Omental fat pad (tissue), 4 donors: ENCODE measurements around the gene TMEM181. TPM values are rescaled to one million over a fixed set of nuclear protein-coding genes. Genes with fewer than 3 reads are reported as not detected.

Experiments used
- ATAC-seq: fragments of 150-250 bp; one replicate; pipeline ENCODE4 v1.9.1; 2016; ENCODE audit warnings: mild to moderate bottlenecking, moderate library complexity; ENCODE audit not compliant: low FRiP score
- DNase-seq: peaks from one replicate; pipeline ENCODE4 v3.0.0-alpha.2; 2019; ENCODE audit warnings: low spot score
- CTCF ChIP-seq, 3 donors: fragments of 450-650 bp; IDR thresholded peaks; one replicate each; pipeline ENCODE4 v1.5.1; 2016 to 2017; ENCODE audit warnings: antibody characterized with exemption in 3 of 3, mild to moderate bottlenecking in 3 of 3, moderate library complexity in 2 of 3
- total RNA-seq, 4 donors: library from RNA; depleted of rRNA; stranded (reverse); fragments of >200 nt; gene quantifications; one replicate each; pipeline ENCODE4 v1.1.0, GENCODE V29; 2016

TMEM181 gene
- total RNA-seq, 4 donors from 2014 or later: 16.1 to 27.6 (median 20.6) TPM

DNA sequence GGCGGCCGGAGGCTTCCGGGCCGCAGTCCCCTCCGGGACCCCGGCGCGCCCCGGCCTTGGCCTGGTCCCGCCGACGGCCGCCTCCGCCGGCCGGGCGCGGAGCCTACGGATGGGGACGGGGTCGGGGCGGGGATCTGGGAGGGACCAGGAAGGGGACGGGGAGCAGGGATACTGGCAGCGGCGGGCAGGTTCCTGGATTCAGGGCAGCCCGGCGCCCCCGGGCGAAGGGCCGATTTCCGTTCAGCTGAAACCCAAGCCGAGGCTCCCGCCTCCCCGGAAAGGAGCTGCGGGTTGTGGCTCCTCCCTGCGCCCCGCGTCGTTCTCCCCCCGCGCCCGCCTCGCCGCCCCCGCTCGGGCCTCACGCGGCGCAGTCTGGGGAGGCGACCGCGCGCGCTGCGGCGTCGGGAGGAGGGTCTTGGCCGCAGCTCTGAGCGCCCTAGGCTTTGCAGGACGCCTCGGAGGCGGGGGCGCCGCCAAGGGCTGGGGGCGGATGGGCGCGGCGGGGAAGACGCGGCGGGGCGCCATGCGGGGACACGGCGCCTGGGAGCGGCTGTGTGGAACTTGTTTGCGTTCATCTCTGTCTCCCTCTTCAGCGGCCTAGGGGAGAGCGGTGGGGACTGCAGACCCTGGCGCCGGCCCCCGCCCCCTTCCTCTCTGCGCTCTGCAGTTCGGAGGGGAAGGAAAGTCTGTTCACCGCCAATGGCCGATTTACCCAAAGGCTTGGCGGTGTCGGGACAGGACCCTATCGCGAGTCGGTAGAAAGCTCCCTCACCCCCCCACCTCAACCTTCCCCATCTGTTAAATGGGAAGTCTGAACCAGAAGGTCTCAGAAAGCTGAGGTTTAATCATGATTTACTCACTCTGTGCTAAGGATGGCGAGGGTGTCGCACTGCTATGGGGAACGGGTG lies 22.7 kb upstream of the TMEM181 start:
- no peak for DNase-seq
- peak; percentile 55 for ATAC-seq
- TF ChIP-seq CTCF (IDR thresholded peaks at IDR 0.05): no peak

- no peak for DNase-seq
- TF ChIP-seq CTCF (IDR thresholded peaks at IDR 0.05): no peak
- no peak for ATAC-seq
These were observed 21.1 kb upstream of the TMEM181 start for GRCh38 chr6:158538741-158539140.

GRCh38 chr6:158539413-158539812 lies 20.5 kb upstream of the TMEM181 start:
- TF ChIP-seq CTCF (IDR thresholded peaks at IDR 0.05): no peak
- ATAC-seq: no peak
- DNase-seq: no peak

- no peak for DNase-seq
- ATAC-seq: no peak
These were observed 20.0 kb upstream of the TMEM181 start for GRCh38 chr6:158539881-158540280.

DNA sequence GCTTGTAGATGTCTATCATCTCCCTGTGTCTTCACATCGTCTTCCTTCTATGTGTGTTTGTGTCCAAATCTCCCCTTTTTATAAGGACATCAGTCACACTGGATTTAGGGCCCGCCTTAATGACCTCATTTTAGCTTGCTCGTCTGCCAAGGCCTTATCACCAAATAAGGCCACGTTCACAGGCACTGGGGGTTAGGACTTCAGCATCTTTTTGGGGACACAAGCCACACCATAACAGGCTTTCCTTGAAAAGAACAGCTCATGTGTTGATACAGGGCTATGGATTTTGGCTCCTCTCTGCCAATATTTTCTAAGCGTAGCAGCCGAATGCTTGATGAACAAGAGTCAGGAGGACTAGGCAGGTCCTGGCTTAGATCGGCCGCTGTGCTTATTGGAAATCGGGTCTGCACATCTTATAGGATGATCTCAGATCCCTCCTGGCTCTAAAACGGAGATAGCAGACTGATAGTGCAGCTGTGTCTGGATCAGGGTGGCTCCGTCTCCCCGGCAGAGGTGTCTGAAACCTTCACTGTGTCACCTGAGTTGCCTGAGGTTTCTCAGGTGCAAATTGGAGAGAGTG lies 16.2 kb upstream of the TMEM181 start:
- no peak for TF ChIP-seq CTCF (IDR thresholded peaks at IDR 0.05)
- ATAC-seq: no peak
- DNase-seq: no peak

More at GRCh38 chr6:158539881-158540280, 20.0 kb upstream of the TMEM181 start:
- TF ChIP-seq CTCF (IDR thresholded peaks at IDR 0.05): no peak

DNA sequence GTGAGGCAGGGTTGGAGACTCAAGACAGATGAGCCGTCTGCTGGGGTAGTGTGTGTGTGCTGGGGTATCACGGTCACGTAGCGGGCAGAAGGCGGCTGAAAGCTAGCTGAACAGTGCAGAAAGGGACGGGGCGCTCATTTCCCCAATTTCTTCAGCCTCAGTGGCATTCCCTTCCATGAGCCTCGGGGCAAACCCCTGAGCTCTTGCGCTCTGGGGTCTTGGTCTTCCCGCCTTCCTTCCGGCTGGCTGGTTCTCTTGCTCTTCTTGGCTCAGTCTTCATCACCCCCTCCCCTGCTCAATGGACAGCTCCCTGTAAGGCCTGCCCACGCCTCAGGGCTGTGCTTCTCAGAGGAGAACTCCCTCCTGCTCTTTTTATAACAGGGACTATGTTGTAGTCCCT lies 15.5 kb upstream of the TMEM181 start:
- no peak for TF ChIP-seq CTCF (IDR thresholded peaks at IDR 0.05)
- ATAC-seq (no peak), DNase-seq (no peak)
